ENCODE measurements around the gene NFIA. TPM values are rescaled to one million over a fixed set of nuclear protein-coding genes. Genes with fewer than 3 reads are reported as not detected.

The NFIA gene
- total and polyA plus RNA-seq, 2 of the 13 experiments (the other 11 are each of a cell fraction or from before 2014, with no cell fraction given): 14.7 to 28.5 TPM

DNA sequence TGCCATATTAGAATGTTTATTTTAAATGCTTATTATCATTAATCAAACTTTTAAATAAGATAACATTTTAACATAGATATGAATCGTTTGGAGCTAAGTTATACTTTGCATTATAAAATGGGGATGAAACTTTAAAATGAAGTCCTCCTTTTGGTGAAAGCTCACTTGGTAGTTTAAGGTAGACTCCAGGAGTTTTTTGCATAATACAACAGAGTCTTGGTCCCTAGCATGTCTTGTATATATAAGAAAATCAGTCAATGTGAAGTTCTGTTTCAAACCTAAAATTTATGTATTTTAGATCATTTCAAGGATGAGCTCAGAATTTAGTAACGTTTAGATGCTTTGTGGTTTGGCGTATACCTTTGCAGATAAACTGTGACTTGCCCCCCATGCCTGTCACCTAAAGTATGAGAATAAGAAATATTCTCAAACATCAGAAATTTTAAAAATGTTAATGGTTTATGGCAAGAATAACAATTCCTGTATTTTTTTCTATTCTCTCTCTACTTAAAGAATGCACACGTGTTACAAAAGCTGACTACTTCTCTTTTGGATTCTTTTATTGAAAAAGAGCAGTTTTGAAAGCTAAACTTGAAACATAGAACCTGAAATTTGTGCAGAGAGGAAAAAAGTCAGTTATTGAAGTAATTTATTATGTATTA is 3.8 kb downstream of the NFIA start:
- no TSS peak for BruUV-seq (replicated peaks)
- peaks cover 88% of the 10 kb centered on the region for H3K79me2 ChIP-seq (ENCODE audit: insufficient read depth, low read length)
- in situ Hi-C loops (cut with HindIII; ENCODE audit: extremely low pct_ligation_motif_present, low pct_unique_long_range_greater_than_20kb): no loop called here
- H2AFZ ChIP-seq (ENCODE audit: low read length): no peak overlapping the region
- WGBS (ENCODE audit: low lambda C conversion rate): 28% methylated on average over 4 of the region's 4 CpGs
- intact Hi-C loops (cut with micrococcal nuclease; ENCODE audit: unreplicated experiment): loop anchor here (5.0 to 10.0 kb wide), 2 partner anchors 34 to 99 kb away; no protein-coding TSS in a partner anchor
- peak overlapping the region; percentile 34 for H3K27ac ChIP-seq (ENCODE audit: extremely low read length, insufficient read depth, low read length)
- H3K4me3 ChIP-seq (replicated peaks in 1 of 3; ENCODE audit: insufficient read depth in 1 of 3, low read depth in 2 of 3, low read length in 3 of 3): peak overlapping the region; percentile 83 to 96 (median 86); a peak in 4 of 6 replicates
- no peaks in the 10 kb centered on the region for H3K9me3 ChIP-seq (ENCODE audit: low read length)
- no peaks in the 10 kb centered on the region; a peak in 1 of 5 replicates for H3K27me3 ChIP-seq (ENCODE audit: control insufficient read depth in 1 of 2, insufficient read depth in 2 of 2, low read length in 2 of 2)
- H3K36me3 ChIP-seq (replicated peaks in 1 of 2; ENCODE audit: control insufficient read depth in 1 of 2, insufficient read depth in 2 of 2, low read length in 2 of 2): peaks cover 2 to 16% of the 10 kb centered on the region in 2 experiments; a peak in 3 of 5 replicates
- FAIRE-seq (no peak), ATAC-seq (no peak), DNase-seq (ENCODE audit: low spot score) (no peak)
- H3K4me1 ChIP-seq (ENCODE audit: insufficient read depth, low read length): peaks cover 64% of the 10 kb centered on the region
- peak overlapping the region; percentile 92; the same call in 1 of the 2 replicates for H3K9ac ChIP-seq (ENCODE audit: insufficient read depth, low read depth, low read length)
- CTCF ChIA-PET (ENCODE audit: low intra/inter-chr PET ratio, low total read pairs): no interaction called here
- POLR2A ChIA-PET: interaction anchor here (1.0 kb wide), 1 partner anchor 17 kb away, joined by 3 read pairs; no protein-coding TSS in a partner anchor
- peaks cover 28% of the 10 kb centered on the region for H4K20me1 ChIP-seq (ENCODE audit: insufficient read depth, low read length)
- TF ChIP-seq FOSL2 (CRISPR knock-in tag; IDR thresholded peaks at IDR 0.05) (no peak), ASH2L (IDR thresholded peaks at IDR 0.05; ENCODE audit: insufficient read length, low read depth, low read length) (peak; percentile 1), ZNF629 (CRISPR knock-in tag; conservative IDR thresholded peaks at IDR 0.05) (no peak), GLI4 (CRISPR knock-in tag; IDR thresholded peaks at IDR 0.05; ENCODE audit: borderline replicate concordance) (no peak)
- TF ChIP-seq, protein P1, sequence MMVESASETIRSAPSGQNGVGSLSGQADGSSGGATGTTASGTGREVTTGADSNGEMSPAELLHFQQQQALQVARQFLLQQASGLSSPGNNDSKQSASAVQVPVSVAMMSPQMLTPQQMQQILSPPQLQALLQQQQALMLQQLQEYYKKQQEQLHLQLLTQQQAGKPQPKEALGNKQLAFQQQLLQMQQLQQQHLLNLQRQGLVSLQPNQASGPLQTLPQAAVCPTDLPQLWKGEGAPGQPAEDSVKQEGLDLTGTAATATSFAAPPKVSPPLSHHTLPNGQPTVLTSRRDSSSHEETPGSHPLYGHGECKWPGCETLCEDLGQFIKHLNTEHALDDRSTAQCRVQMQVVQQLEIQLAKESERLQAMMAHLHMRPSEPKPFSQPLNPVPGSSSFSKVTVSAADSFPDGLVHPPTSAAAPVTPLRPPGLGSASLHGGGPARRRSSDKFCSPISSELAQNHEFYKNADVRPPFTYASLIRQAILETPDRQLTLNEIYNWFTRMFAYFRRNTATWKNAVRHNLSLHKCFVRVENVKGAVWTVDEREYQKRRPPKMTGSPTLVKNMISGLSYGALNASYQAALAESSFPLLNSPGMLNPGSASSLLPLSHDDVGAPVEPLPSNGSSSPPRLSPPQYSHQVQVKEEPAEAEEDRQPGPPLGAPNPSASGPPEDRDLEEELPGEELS (CRISPR knock-in tag; IDR thresholded peaks at IDR 0.05): no peak
- H3K4me2 ChIP-seq (ENCODE audit: low read depth, low read length): peak overlapping the region; percentile 81
